CD4-positive, alpha-beta T cell (primary cell): ENCODE measurements around the gene PNMA6E. TPM values are rescaled to one million over a fixed set of nuclear protein-coding genes. Genes with fewer than 3 reads are reported as not detected.

Source experiments
- ATAC-seq: fragments of 200-7000 bp; cut with Tn5 transposase; one replicate; pipeline ENCODE4 v1.10.0; 2022; ENCODE audit warnings: mild to moderate bottlenecking; ENCODE audit not compliant: poor library complexity
- CTCF ChIA-PET: fragments of 350-600 bp; sonication (Branson Sonifier 250); formaldehyde crosslinking; loops from one replicate; lab custom pipeline; 2021; ENCODE audit warnings: antibody characterized with exemption, inconsistent platforms; lab: Charles Lee
- POLR2A ChIA-PET: fragments of 350-600 bp; sonication (Branson Sonifier 250); formaldehyde crosslinking; loops from one replicate; lab custom pipeline; 2021; ENCODE audit warnings: antibody characterized with exemption, inconsistent platforms; lab: Charles Lee
- DNase-seq, 14 experiments: peaks; one replicate each; pipeline ENCODE4 v3.0.0-alpha.2; 2013 to 2020; ENCODE audit warnings: mixed read lengths in 2 of 14
- H3K27ac ChIP-seq, 2 donors: one replicate each; pipeline versions ENCODE4 v1.5.1 to v1.7.0; 2013; ENCODE audit warnings: low read length in 2 of 2, low read depth in 1 of 2, mild to moderate bottlenecking in 1 of 2
- H3K27me3 ChIP-seq, 2 experiments: 1 replicate in 1 of 2; 2 replicates in 1 of 2; pipeline versions ENCODE4 v1.6.1 to v1.7.0; 2013; ENCODE audit warnings: low read length in 2 of 2, control low read depth in 1 of 2, mild to moderate bottlenecking in 1 of 2, moderate library complexity in 1 of 2; ENCODE audit not compliant: insufficient read depth in 2 of 2, control insufficient read depth in 1 of 2
- H3K36me3 ChIP-seq: one replicate; pipeline ENCODE4 v1.6.1; 2013; ENCODE audit warnings: low read length, control low read depth; ENCODE audit not compliant: insufficient read depth
- H3K4me1 ChIP-seq: one replicate; pipeline ENCODE4 v1.6.1; 2013; ENCODE audit warnings: low read length, control low read depth; ENCODE audit not compliant: insufficient read depth
- H3K4me3 ChIP-seq: one replicate; pipeline ENCODE4 v1.5.1; 2013; ENCODE audit warnings: mild to moderate bottlenecking, low read length, moderate library complexity
- H3K9me3 ChIP-seq, 2 experiments: 1 replicate in 1 of 2; 2 replicates in 1 of 2; pipeline versions ENCODE4 v1.6.1 to v1.7.0; 2013; ENCODE audit warnings: low read length in 2 of 2, mild to moderate bottlenecking in 2 of 2, control low read depth in 1 of 2, moderate library complexity in 1 of 2; ENCODE audit not compliant: control insufficient read depth in 1 of 2, insufficient read depth in 1 of 2
- H3K27ac Mint-ChIP-seq: one replicate; pipeline ENCODE4 v1.8.0; 2020; ENCODE audit warnings: mixed read lengths
- H3K27me3 Mint-ChIP-seq: one replicate; pipeline ENCODE4 v1.8.0; 2021; ENCODE audit warnings: mixed read lengths
- H3K36me3 Mint-ChIP-seq: one replicate; pipeline ENCODE4 v1.8.0; 2021; ENCODE audit warnings: low read depth, mixed read lengths
- H3K4me1 Mint-ChIP-seq: one replicate; pipeline ENCODE4 v1.8.0; 2021; ENCODE audit warnings: low read depth, mixed read lengths
- H3K4me3 Mint-ChIP-seq: one replicate; pipeline ENCODE4 v1.8.0; 2020; ENCODE audit warnings: mild to moderate bottlenecking, mixed read lengths
- H3K9me3 Mint-ChIP-seq: one replicate; pipeline ENCODE4 v1.8.0; 2020; ENCODE audit warnings: mixed read lengths
- CTCF ChIP-seq: fragments of 200-600 bp; IDR thresholded peaks from one replicate; pipeline ENCODE4 v1.8.0; 2022; ENCODE audit warnings: antibody characterized with exemption, mild to moderate bottlenecking
- intact Hi-C, 2 experiments: fragments of 100-400 bp; cut with DNase I in 1 of 2; cut with micrococcal nuclease in 1 of 2; formaldehyde crosslinking; loops; one replicate each; pipeline versions ENCODE4 v1.15.1 to v1.9.0; 2023 to 2025; cut with DNase I, micrococcal nuclease
- total RNA-seq, 174 experiments: library from RNA in 2 of 174; stranded (reverse) in 2 of 174; gene quantifications; one replicate each; pipeline ENCODE4 v1.2.3 and lab custom pipeline; 2021 to 2026

PNMA6E gene
- total RNA-seq, 2 experiments from 2014 or later, result not detected

- Mint-ChIP-seq H3K4me3 (no peak overlapping the region), H3K36me3 (no peaks in the 10 kb centered on the region), H3K27ac (no peak overlapping the region), H3K9me3 (no peaks in the 10 kb centered on the region), H3K4me1 (no peaks in the 10 kb centered on the region), H3K27me3 (no peaks in the 10 kb centered on the region)
- H3K4me1 ChIP-seq, result peaks cover 7% of the 10 kb centered on the region
- POLR2A ChIA-PET, result no interaction called here
- ATAC-seq (no peak), DNase-seq (no peak)
- no peaks in the 10 kb centered on the region for H3K27me3 ChIP-seq
- H3K4me3 ChIP-seq, result no peak overlapping the region
- H3K9me3 ChIP-seq, result no peaks in the 10 kb centered on the region
- intact Hi-C loops, result no loop called here
- H3K36me3 ChIP-seq, result no peaks in the 10 kb centered on the region
- no peak for TF ChIP-seq CTCF
- CTCF ChIA-PET, result no interaction called here
- no peak overlapping the region for H3K27ac ChIP-seq
These were observed 2.7 kb downstream of the PNMA6E start for GRCh38 chrX:153398275-153398960.

- H3K27ac Mint-ChIP-seq, result no peak overlapping the region
- CTCF ChIA-PET, result no interaction called here
These were observed 3.7 kb downstream of the PNMA6E start for GRCh38 chrX:153397256-153397960.

More at GRCh38 chrX:153397256-153397960, 3.7 kb downstream of the PNMA6E start:
- POLR2A ChIA-PET, result no interaction called here
- Histone ChIP-seq H3K4me1 (peaks cover 7% of the 10 kb centered on the region), H3K27me3 (no peaks in the 10 kb centered on the region), H3K36me3 (no peaks in the 10 kb centered on the region), H3K9me3 (no peaks in the 10 kb centered on the region), H3K4me3 (no peak overlapping the region), H3K27ac (no peak overlapping the region)
- no peak overlapping the region for H3K4me3 Mint-ChIP-seq
- no peak for TF ChIP-seq CTCF
- intact Hi-C loops, result no loop called here
- no peaks in the 10 kb centered on the region for H3K4me1 Mint-ChIP-seq
- no peak for DNase-seq
- no peaks in the 10 kb centered on the region for H3K9me3 Mint-ChIP-seq
- no peaks in the 10 kb centered on the region for H3K36me3 Mint-ChIP-seq
- no peak for ATAC-seq
- H3K27me3 Mint-ChIP-seq, result no peaks in the 10 kb centered on the region
